Adrenal gland (tissue), 5 donors: ENCODE results near the gene KIF22.

Source experiments
- POLR2A ChIP-seq, 2 donors: fragments of 450-650 bp; IDR thresholded peaks; one replicate each; pipeline ENCODE4 v1.6.1; 2017; ENCODE audit warnings: antibody characterized with exemption in 2 of 2, mild to moderate bottlenecking in 2 of 2, moderate library complexity in 1 of 2
- TF ChIP-seq, protein P1 (sequence below), 6 experiments: fragments of 450-650 bp in 4 of 6; fragments of 200-600 bp in 2 of 6; sonication (generic) in 1 of 6; IDR thresholded peaks; 1 replicate in 5 of 6; 2 replicates in 1 of 6; pipeline versions ENCODE4 v1.5.1 to v1.8.0; 2016 to 2021; ENCODE audit warnings: antibody characterized with exemption in 6 of 6, mild to moderate bottlenecking in 2 of 6, moderate library complexity in 1 of 6
- donor health status: DM: no; HTN: no; CAD: no.

DNA sequence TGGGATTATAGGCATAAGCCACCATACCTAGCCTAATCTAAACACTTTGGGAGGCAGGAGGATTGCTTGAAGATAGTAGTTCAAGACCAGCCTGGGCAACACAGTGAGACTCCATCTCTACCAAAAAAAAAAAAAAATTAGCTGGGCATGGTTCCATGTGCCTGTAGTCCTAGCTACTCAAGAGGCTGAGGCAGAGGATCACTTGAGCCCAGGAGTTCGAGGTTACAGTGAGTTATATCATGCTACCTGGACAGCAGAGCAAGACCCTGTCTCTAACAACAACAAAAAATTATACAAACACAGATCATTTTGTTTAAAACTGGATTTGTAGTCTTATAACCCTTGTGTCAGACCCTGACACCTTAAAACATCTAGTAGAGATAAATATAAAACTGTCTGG, 37.0 kb upstream of the KIF22 start:
- TF ChIP-seq, protein P1, sequence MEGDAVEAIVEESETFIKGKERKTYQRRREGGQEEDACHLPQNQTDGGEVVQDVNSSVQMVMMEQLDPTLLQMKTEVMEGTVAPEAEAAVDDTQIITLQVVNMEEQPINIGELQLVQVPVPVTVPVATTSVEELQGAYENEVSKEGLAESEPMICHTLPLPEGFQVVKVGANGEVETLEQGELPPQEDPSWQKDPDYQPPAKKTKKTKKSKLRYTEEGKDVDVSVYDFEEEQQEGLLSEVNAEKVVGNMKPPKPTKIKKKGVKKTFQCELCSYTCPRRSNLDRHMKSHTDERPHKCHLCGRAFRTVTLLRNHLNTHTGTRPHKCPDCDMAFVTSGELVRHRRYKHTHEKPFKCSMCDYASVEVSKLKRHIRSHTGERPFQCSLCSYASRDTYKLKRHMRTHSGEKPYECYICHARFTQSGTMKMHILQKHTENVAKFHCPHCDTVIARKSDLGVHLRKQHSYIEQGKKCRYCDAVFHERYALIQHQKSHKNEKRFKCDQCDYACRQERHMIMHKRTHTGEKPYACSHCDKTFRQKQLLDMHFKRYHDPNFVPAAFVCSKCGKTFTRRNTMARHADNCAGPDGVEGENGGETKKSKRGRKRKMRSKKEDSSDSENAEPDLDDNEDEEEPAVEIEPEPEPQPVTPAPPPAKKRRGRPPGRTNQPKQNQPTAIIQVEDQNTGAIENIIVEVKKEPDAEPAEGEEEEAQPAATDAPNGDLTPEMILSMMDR (IDR thresholded peaks at IDR 0.05), result no peak
- no peak for TF ChIP-seq POLR2A (IDR thresholded peaks at IDR 0.05)
